Measurements from ENCODE around the gene SLC16A2. TPM values are rescaled to one million over a fixed set of nuclear protein-coding genes. Genes with fewer than 3 reads are reported as not detected.

The SLC16A2 gene
- total RNA-seq, 2 experiments from 2014 or later = 0.06 to 0.11 TPM

DNA sequence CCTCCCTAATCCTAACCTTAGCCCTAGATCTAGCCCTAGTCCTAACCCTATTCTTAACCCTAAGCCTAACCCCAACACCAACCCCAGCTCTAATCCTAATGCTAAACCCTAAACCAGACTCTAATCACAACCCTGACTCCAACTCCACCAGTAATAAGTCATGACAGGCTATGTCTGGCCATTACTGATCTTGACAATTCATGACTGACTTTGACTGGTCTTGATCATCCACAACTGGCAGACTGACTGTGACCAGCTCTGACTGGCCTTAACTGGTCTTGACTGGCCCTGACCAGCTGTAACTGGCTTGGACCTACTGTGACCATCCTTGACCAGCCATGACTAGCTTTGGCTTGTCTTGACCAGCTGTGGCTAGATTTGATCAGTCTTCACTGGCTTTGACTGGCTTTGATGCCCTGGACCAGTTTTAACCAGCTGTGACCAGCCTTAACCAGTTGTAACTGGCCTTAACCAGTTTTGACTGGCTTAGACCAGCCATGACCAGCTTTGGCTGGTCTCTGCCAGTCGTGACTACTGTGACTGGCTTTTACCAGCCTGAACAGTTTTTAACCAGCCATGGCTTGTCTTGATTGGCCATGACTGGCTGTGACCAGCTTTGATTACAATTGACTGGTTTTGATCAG is 124.7 kb downstream of the SLC16A2 start:
- Mint-ChIP-seq H3K27me3 (peaks cover 2% of the 10 kb centered on the region), H3K36me3 (no peaks in the 10 kb centered on the region), H3K27ac (no peak overlapping the region), H3K4me3 (no peak overlapping the region), H3K9me3 (peaks cover 1% of the 10 kb centered on the region), H3K4me1 (peaks cover 6% of the 10 kb centered on the region)
- DNase-seq (no peak), ATAC-seq (ENCODE audit: low read depth) (no peak)
- POLR2A ChIA-PET = interaction anchor here (1.5 kb wide), 1 partner anchor 10 kb away, joined by 4 read pairs; no protein-coding TSS in a partner anchor

GRCh38 chrX:74546984-74547383 is 125.7 kb downstream of the SLC16A2 start:
- ATAC-seq (ENCODE audit: low read depth) (no peak), DNase-seq (no peak)
- Mint-ChIP-seq H3K9me3 (peaks cover 1% of the 10 kb centered on the region), H3K36me3 (no peaks in the 10 kb centered on the region), H3K27ac (no peak overlapping the region), H3K4me1 (peaks cover 6% of the 10 kb centered on the region), H3K4me3 (no peak overlapping the region), H3K27me3 (peaks cover 2% of the 10 kb centered on the region)
- POLR2A ChIA-PET = interaction anchor here (0.6 to 1.5 kb wide), 2 partner anchors 11 to 62 kb away, joined by 3 to 4 read pairs; no protein-coding TSS in a partner anchor

GRCh38 chrX:74550295-74550802 is 129.1 kb downstream of the SLC16A2 start:
- ATAC-seq (ENCODE audit: low read depth) = peak; percentile 95
- DNase-seq = peak; percentile 85
- Mint-ChIP-seq H3K9me3 (no peaks in the 10 kb centered on the region), H3K27me3 (no peaks in the 10 kb centered on the region), H3K36me3 (no peaks in the 10 kb centered on the region), H3K27ac (peak overlapping the region; percentile 85), H3K4me3 (peak overlapping the region; percentile 78), H3K4me1 (peaks cover 6% of the 10 kb centered on the region)
- POLR2A ChIA-PET = no interaction called here

- peaks cover 2% of the 10 kb centered on the region for H3K36me3 Mint-ChIP-seq
Measured at GRCh38 chrX:74551934-74552333, 130.6 kb downstream of the SLC16A2 start.

DNA sequence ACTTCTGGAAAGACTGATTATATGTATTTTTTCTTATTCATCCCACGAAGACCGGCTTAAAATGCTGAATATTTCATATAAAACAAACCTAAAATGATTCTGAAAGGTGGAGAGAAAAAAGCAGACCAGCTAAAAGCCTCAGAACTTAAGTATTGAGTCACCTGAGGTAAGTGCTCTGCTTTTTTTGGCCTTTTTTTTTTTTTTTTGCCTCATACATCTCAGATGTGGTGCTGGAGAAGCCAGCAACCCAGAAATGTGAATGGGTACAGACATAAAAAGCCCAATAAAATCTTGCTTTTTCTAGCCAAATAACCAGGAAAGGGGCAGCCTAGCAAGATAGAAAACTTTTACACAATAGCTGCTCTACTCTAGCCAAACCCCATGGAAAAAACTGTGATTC is 136.1 kb downstream of the SLC16A2 start:
- Mint-ChIP-seq H3K27ac (no peak overlapping the region), H3K4me1 (no peaks in the 10 kb centered on the region), H3K27me3 (no peaks in the 10 kb centered on the region), H3K4me3 (no peak overlapping the region), H3K9me3 (peaks cover 2% of the 10 kb centered on the region), H3K36me3 (peaks cover 2% of the 10 kb centered on the region)
- DNase-seq (no peak), ATAC-seq (ENCODE audit: low read depth) (no peak)
- POLR2A ChIA-PET = no interaction called here

More at GRCh38 chrX:74551934-74552333, 130.6 kb downstream of the SLC16A2 start:
- H3K4me1 Mint-ChIP-seq = peaks cover 6% of the 10 kb centered on the region
- DNase-seq = no peak
- POLR2A ChIA-PET = no interaction called here
- H3K9me3 Mint-ChIP-seq = no peaks in the 10 kb centered on the region
- no peak for ATAC-seq (ENCODE audit: low read depth)
- H3K4me3 Mint-ChIP-seq = no peak overlapping the region
- no peak overlapping the region for H3K27ac Mint-ChIP-seq
- H3K27me3 Mint-ChIP-seq = no peaks in the 10 kb centered on the region

DNA sequence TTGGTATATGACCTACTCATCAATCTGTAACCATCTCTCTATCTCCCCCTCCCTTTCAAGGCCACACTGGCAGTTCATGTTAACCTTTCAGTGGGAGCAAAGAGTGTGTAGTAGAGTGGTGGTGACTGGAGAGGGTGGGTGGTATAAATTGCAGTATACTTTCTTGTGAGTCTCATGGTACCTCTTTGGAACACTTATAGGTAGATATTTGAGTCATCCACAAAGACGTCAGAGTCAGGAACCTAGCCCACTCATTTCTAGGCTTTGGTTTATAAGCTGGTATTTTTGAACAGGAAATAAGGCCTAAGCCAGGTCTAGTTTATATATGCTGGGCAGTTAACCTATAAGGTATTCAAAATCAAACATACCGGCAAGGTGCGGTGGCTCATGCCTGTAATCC is 156.8 kb downstream of the SLC16A2 start:
- Mint-ChIP-seq H3K4me3 (no peak overlapping the region), H3K36me3 (peaks cover 7% of the 10 kb centered on the region), H3K27ac (no peak overlapping the region), H3K4me1 (no peaks in the 10 kb centered on the region), H3K27me3 (no peaks in the 10 kb centered on the region), H3K9me3 (no peaks in the 10 kb centered on the region)
- DNase-seq (no peak), ATAC-seq (ENCODE audit: low read depth) (no peak)
- POLR2A ChIA-PET = no interaction called here

DNA sequence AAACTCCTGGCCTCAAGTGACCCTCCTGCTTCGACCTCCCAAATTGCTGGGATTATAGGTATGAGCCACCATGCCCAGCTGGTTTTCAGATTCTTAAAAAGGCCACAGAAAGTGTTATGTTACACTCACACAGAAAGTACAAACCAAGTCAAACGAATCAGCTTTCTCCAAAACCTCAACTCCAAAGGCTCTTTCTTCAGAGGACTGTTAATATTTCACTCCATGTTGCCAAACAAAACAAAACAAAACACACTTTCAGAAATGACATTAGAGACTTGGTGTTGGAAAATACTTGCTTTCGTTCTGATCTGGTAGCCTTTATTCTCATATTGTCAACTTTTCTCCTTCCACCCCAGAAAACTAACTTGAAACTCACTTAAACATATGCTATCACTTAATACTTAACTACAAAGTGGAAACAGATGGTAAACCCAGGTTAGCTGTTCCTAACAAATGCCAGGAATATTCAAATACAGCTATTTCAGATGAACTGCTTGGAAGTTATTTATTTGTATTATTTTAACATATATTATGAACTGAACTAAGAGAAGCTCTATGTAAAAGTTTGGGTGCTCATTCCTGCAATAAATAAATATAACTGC is 158.4 kb downstream of the SLC16A2 start:
- DNase-seq (no peak), ATAC-seq (ENCODE audit: low read depth) (no peak)
- POLR2A ChIA-PET = no interaction called here
- Mint-ChIP-seq H3K9me3 (no peaks in the 10 kb centered on the region), H3K4me3 (no peak overlapping the region), H3K4me1 (no peaks in the 10 kb centered on the region), H3K27ac (no peak overlapping the region), H3K36me3 (peaks cover 8% of the 10 kb centered on the region), H3K27me3 (no peaks in the 10 kb centered on the region)

Other genes starting within 250 kb of the SLC16A2 start
- gene ZCCHC13, start 117.3 kb upstream of the SLC16A2 start, total RNA-seq = not detected
- gene RLIM, start 193.1 kb downstream of the SLC16A2 start, total RNA-seq = 10 to 100 TPM; 40.7 to 42.6 TPM